HG03066 (cell line): ENCODE measurements around the gene TEN1.

Experiments used
- ATAC-seq: cut with Tn5 transposase; IDR thresholded peaks from one replicate; pipeline ENCODE4 v1.9.1; 2021; ENCODE audit warnings: low read depth; ENCODE audit not compliant: unreplicated experiment

Gene TEN1

DNA sequence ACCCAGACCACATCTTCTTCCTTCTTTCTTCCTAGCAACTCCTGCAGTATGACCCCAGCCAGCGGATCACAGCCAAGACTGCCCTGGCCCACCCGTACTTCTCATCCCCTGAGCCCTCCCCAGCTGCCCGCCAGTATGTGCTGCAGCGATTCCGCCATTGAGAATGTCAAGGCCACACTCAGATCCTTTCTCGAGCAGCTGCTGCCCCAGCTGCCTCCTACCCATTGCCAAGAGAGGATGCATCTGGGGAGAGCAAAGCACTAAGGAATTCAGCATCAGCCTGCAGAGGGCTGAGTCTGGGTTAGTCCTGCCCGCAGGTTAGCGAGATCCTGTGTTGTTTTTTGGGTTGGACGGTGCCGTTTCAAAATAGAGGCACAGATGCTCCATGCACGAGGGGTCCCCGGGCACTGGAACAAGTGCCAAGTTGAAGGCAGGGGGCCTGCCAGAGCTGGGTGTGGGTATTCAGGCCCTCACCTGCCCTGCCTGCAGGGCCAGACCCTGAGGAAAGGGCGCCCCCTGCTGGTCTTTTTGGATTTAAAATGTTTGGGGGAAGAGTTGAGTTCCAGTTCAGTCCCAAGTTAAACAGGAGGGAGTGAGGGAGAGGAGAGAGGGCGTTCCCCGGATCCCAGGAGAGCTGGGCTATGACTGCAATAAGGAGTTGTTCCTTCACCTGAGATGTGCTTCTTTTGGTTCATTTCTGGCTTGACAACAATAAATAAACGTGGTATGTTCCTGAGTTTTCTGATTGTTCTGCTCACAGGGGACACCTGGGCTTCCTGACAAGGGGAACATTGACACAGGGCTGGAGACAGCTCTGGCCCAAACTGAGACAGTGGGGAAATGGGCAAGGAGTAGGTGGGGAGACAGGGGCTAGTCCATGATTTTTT lies 26.5 kb downstream of the TEN1 start:
- ATAC-seq, result no peak

DNA sequence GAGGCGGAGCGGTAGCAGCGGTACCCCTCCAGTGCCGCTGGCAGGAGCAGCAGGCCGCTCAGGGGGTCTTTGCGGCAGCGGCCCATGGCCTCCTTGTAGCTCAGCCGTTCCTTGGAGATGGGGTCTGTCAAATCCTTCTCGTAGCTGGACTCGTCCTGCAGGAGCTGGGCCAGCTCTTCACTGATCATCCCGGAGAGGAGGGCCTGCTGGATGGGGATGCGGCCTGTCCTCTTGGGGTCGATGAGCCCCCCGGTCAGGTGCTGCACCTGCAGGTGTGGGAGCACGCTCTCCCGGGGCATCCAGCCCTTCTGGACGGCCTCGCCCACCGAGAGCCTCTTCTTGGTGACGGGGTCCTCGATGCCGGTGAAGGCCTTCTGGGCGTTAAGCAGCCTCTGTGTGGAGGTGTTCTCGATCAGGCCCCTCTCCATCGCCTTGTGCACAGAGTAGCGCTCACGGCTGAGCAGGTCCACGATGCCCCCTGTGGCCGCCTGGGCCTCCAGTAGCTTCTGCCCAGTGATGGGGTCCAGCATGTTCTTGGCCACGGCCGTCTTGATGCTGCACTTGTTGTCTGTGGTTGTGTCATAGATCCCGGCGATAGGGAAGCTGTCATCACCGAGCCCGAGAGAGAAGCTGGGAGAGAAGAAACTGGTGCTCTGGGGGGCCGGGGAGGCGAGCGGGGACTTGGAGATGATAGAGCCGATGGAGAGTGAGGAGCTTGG lies 28.2 kb downstream of the TEN1 start:
- ATAC-seq, result no peak

DNA sequence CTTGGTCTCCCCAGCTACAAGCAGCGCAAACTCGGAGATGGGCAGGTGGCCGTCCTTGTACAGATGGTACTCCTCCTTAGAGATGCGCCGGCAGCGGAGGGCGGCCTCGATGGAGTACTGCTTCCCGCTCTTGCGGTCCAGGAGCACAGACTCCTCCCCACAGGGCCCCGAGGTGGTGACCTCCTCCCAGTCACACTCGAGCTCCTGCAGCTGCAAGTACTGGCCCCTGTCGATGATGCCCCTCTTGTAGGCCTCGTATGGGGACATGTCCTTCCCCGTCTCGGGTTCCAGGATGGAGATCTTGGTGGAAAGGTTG lies 28.8 kb downstream of the TEN1 start:
- no peak for ATAC-seq

DNA sequence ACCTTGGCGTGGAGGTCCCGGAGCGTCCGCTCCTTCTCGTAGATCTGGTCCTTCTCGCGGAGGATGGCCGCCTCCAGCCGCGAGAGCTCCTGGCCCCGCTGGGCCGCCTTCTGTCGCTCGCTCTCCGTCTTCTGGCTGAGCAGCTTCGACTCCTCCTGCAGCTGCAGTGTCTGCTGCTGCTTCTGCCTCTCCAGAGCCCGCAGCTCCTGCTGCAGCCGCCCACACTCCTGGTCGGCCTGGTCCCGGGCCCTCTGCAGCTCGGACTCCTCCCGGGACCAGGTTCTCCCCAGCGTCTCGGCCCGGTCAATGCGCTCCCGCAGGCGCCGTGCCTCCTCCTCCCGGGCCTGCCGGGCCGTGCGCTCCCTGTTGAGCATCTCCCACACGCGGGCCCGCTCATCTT lies 29.2 kb downstream of the TEN1 start:
- no peak for ATAC-seq

DNA sequence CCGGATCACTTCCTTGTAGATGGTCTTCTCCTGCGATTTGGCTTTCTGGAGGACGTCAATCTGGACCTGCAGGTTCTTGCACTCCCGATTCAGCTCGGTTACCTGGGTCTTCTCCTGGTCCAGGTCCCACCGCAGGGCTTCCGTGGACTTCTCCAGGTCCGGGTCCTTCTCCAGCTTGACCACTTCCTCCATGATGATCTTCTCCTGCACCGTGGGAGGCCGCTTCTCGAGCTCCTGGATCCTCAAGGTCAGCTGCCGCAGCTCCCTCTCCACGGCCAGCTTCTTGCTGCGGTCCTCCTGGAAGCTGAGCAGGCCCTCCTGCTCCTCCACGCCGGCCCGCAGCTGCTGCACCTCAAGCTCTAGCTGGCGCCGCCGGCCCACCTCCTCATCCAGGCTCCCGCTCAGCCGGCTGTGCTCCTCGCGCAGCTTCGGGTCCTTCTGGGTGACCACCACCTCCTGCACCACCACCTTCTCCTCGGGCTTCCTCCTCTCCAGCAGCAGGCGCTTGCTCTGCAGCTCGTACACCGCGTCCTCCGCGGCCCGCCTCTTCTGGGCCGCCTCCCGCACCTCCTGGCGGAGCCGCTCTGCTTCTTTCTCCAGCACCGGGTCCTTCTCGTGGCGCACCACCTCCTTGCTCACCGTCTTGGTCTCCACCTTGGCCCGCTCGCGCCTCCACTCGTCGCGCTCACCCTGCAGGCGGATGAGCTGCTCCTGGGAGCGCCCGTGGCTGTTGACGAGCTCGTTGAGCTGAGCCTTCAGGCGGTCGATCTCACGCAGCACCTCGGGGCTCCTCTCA lies 29.8 kb downstream of the TEN1 start:
- no peak for ATAC-seq

DNA sequence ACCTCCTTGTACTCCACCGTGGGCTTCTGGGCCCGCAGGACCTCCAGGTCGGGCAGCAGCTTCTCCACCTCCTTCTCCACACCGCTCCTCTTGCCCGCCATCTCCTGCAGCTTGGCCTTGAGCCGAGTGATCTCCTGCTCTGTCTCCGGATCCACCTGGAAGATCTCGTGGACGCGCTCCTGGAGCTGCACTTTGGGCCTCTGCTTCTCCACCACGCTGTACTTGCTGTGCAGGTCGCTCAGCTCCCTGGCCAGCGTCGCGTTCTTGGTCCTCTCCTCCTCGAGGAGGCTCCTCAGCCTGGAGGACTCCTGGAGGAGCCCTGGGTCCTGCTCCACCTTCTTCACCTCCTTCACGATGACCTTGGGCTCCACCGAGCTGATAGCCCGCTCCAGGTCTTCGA lies 30.4 kb downstream of the TEN1 start:
- no peak for ATAC-seq

DNA sequence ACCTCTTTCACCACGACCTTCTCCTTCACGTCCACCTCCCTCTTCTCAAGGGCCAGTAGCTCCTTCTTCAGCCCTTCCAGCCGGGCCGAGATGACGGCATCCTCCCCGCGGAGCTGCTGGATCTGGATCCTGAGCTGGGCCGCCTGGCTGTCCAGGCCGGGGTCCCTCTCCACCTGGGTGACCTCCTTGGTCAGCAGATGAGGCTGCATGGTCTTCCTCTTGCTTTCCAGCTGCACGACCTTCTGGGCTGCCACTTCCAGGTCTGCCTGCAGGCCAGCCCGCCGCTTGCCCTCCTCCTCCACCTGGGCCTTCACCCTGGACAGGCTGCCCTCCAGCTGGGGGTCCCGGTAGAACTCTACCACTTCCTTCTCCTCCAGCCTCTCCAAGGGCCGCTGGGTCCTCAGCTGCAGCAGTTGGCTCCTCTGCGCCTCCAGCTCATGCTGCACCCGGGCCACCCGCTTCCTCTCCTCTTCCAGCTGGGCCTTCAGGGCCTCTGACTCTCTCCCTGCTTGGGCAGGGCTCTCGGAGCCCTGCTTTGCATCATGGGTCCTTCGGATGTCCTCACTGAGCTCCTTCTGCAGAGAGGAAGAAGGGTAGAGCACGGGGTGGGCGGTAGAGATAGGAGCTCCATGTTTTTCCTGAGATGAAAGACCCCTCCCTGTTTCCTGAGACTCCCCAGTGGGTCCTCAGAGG lies 31.1 kb downstream of the TEN1 start:
- ATAC-seq, result no peak

DNA sequence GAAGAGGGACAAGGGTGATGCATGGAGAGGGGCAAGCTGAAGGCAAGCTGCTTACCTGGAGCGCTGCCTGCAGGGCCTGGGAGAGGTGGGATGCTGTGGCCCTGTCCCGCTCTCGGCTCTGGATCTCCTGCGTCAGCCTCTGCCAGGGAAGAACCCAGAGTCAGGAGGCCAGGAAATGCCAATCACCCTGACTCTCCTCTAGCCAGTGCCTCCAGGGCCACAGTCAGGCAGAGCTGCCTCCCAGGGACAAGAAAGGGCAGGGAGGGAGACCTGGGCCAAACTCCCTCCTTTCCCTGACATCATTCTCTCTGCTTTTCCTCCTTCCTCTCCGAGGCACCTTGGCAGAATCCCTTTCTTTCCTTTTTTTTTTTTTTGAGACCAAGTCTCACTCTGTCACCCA lies 32.9 kb downstream of the TEN1 start:
- ATAC-seq, result no peak

DNA sequence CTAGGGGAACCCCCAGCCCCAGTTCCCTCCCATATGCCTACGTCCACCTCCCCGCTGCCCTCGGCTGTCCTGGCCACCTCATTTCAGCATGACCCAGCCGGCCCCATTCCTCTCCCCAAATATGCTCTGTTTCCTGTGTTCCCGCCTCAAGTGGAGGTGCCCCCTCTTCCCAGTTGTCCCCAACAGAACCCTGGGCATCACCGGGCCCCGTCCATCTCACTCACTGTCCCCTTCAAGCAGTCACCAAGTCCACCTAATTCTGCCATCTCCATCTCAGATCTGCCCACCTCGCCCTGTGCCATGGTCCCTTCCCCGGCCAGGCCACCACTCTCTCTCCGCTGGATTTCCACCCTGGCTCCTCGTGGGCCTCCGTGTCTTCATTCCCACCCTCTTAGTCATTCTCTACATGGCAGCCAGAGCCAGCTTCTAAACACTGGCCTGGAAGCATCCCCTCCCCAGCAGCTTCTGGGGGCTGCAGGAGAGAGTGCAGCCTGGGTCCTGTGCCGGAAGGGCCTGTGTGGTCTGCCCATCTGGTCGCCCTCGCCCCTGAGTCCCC lies 34.4 kb downstream of the TEN1 start:
- ATAC-seq, result no peak

DNA sequence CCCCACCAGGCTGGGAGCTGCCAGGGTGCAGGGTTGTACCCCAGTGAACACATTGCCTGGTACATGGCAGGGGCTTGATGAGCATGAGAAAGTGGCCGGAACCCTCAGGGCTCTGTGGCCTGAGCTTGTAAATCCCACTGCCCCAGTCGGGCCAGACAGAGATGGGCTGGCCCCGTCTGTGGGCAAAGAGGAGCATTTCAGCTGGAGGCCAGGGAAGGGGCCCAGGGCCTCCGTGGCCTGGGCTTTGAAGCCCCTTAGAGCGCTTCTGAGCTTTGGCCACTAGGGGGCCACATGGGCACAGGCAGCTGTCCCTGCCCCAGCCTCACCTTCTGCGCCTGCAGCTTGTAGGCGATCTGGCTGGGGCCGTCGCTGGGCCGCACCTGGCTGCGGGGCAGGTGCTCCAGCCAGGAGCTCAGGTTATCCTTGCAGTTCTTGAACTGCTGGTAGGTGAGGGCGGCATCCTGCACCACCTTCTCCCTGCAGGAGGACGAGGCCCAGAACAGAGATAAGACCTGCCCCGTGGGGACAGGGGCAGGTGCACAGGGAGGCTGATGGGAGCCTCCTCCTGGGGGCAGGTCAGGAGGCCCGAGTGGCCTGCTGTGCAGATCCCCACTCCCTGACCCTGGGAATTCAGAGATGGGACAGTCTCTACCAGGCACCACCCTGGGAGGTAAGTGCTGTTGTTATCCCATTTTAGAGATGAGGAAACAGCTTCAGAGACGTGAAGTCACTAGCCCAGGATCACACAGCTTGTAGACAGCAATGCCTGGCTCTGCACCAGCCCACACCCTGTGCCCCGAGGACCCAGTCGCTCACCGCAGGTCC lies 35.3 kb downstream of the TEN1 start:
- no peak for ATAC-seq

DNA sequence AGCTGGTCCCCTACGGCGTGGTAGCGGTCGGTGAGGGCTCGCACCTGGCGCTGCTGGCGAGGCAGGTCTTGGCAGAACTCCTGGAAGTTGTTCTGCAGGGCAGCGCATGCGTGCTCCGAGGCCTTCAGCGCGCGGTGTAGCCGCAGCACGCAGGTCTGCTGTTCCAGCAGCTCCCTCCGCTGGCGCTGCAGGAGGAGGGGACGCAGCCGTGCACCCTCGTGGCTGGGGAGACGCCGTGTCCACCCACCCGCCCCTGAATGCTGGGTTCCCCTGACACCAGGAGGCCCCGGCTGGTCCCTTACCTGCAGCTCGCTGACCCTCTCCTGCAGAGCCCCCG lies 35.9 kb downstream of the TEN1 start:
- no peak for ATAC-seq

DNA sequence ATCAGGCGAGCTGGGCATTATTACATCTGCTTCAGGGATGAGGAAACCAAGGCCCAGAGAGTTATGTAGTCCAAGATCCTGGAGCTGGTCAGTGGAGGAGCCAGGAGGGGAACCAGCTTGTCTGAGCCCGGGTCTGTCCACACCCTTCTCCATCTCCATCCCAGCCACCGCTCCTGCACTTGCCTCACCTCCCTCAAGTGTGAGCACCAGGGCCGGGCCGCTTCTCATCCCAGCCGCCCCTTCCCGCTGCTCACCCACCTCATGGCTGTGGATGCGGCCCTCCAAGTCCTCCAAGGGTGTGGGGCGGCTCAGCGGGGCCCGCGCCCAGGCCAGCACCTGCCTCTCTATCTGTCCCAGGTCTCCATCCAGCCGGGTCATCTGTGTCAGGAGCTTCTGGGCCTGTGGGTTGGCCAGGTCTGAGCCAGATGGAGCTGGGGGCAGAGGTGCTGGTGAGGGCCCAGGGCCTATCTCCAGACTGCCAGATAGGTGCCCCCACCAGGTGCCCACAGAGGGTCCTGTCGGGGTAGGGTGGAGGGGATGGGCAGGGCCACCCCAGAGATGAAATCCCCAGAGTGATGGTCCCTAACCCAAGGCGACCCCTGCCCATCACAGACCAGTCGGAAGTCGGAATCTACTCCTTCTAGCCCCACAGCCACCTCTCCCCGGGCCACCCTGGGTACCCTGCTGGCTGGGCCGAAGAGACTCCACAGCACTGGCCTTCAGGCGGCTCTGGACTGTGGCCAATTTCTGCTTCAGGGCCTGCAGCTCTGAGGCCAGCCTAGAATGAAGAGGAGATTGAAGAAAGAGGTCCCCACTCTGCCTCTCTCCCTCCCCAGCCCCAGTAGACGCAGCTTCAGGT lies 38.7 kb downstream of the TEN1 start:
- ATAC-seq, result no peak

DNA sequence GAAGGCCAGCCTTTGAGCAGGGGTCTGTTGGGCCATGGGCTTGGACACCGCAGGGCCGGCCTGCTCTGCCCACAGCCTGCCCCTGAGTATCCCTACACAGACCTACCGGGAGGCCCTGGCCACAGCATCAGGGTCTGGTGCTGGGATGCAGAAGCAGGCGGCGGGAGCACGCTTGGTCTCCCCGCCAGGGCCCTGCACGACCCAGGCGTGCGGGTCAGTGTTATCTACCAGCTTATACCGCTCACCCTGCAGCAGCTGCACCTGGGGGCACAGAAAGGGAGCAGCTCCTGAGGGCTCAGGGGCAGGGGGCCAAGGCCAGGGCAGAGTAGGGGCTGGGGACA lies 39.3 kb downstream of the TEN1 start:
- no peak for ATAC-seq

DNA sequence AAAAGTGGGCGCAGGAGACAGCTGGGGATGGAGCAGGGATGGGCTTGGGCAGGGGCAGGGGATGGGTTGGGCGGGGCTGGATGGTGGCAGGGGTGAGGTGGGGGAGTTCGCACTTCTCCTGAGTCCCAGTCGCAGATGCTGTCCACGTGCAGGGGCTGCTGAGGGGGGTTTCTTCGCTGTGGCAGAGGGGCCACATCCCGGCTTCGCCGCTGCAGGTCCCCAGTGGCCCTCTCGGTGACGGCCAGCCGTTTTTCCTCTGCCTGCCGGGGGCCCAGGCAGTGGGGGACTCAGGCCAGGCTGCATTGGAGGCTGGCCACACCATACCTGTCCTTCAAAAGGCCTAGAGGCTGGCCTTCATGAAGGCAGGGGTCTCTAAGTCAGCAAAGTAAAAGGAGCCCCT lies 39.8 kb downstream of the TEN1 start:
- ATAC-seq, result no peak

DNA sequence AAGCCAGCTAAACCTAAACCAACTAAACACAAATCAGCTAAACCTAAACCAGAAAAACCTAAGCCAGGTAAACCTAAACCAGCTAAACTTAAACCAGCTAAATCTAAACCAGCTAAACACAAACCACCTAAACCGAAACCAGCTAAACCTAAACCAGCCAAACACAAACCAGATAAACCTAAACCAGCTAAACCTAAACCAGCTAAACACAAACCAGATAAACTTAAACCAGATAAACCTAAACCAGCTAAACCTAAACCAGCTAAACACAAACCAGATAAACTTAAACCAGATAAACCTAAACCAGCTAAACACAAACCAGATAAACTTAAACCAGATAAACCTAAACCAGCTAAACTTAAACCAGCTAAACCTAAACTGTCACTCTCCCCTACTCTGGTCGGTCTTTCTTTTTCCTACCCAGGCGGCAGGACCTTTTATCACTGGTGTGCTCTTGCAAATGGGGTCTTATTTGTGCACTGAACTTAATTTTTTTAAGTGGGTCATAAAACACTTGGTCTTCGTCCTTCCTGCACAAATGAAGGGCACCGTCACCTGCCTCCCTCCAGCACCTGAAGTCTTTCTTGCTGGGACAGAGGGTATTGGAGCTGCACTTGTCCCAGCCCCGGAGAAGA lies 40.9 kb downstream of the TEN1 start:
- ATAC-seq, result no peak

DNA sequence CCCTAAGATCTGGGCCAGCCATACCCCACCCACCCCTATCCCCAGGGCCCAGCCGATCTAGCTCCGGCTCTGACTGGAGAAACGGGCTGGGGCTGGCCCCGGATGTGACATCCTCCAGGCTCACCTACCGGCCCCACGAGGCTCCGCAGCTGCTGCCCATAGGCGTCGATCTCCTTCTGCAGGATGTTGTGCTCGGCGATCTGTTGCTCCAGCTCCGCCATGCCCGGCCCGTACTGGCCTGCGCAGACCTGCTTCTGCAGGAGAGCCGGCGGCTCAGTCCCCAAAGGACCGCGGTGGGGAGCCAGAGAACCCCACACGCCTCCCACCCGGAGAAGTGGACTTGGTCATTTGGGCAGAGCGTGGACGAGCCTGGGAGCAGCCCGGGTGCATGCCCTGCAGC lies 43.2 kb downstream of the TEN1 start:
- ATAC-seq, result no peak

DNA sequence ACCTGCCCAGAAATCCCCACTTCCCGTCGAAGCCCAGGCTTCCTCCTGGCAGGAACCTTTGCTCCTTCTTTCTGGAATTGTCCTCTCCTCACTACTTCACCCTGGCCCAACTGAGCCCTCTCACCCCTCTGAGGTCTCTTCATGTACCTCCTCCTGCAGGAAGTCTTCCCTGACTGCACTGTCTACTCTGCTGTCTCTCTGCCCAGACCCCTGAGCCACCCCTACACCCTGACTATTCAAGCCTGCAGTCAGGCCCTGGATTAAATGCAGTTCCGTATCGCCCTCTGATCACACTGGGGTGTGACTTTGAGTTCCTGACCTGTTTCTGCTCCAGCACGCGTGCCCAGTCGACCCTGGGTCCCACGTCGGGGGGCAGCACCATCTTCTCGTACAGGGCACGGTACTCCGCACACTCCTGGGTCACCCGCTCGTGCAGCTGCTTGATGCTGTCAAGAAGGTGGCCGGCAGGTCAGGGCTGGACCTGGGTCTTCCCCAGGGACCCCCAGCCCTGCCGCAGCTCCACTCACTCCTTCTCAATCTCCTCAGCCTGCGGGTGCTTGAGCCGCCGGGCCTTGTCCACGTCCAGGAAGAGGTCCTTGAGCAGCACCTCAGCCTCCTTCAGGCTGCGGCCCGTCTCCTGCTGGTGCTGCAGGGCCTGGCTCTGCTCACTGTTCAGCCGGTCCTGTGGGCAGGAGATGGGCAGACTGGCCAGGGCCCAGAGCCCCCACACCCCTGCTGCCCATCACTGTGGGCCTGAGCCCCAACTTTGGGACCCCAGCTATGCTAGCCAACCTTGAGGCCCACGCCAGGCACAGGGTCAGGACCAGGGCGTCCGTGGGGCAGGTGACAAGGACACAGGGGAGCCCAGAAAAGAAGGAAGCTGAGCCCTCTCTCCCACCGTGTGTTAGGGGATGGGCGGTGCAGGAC lies 44.2 kb downstream of the TEN1 start:
- no peak for ATAC-seq

DNA sequence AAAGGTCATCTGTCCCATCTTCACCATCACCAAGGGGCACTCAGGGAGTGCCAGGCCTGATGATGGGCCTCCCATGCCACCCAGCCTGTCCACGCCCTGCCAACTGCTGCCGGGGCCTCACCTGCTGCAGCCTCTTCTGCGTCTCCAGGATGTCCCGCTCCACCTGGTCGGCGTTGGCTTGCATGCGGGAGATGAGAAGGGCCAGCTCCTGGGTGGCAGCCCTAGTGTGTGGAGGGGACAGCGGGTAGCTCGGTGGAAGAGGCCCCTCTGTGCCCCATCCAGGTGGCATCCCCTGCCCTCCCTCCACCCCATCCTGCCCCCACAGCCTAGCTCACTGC lies 44.8 kb downstream of the TEN1 start:
- no peak for ATAC-seq
